H1 (cell line): ENCODE results near the gene CTIF. TPM values are rescaled to one million over a fixed set of nuclear protein-coding genes. Genes with fewer than 3 reads are reported as not detected.

Experiments used
- CTCF ChIA-PET: fragments of 300-600 bp; sonication (Branson Sonifier 250); formaldehyde crosslinking; loops from one replicate; lab custom pipeline; 2021; ENCODE audit not compliant: partially characterized antibody; lab: Charles Lee
- POLR2A ChIA-PET: fragments of 300-600 bp; sonication (Branson Sonifier 250); formaldehyde crosslinking; loops from one replicate; lab custom pipeline; 2021; ENCODE audit warnings: inconsistent platforms; ENCODE audit not compliant: partially characterized antibody; lab: Charles Lee
- DNase-seq, 2 experiments: peaks; one replicate each; pipeline versions ENCODE4 v3.0.0 to v3.0.0-alpha.2; 2010 to 2022; ENCODE audit warnings: low spot score in 2 of 2, low read depth in 1 of 2, mixed read lengths in 1 of 2
- FAIRE-seq: peaks from 2 replicates; lab custom pipeline; 2011; peaks lifted over from hg19 to GRCh38; lab: Jason Lieb, UNC
- H2AFZ ChIP-seq: 2 replicates; pipeline ENCODE4 v1.8.1; 2012; ENCODE audit warnings: low read length, inconsistent platforms
- H2AK5ac ChIP-seq: 2 replicates; pipeline ENCODE4 v1.6.1; 2013; ENCODE audit warnings: low read depth, low read length
- H2BK120ac ChIP-seq: replicated peaks from 2 replicates; pipeline ENCODE3; 2013; ENCODE audit warnings: low read depth, low read length, inconsistent platforms
- H2BK12ac ChIP-seq: 2 replicates; pipeline ENCODE4 v1.6.1; 2013; ENCODE audit warnings: low read depth, low read length
- H2BK15ac ChIP-seq: 2 replicates; pipeline ENCODE4 v1.6.1; 2013; ENCODE audit warnings: low read length
- H2BK20ac ChIP-seq: 2 replicates; pipeline ENCODE4 v1.6.1; 2013; ENCODE audit warnings: low read length
- H2BK5ac ChIP-seq: 2 replicates; pipeline ENCODE4 v1.6.1; 2013; ENCODE audit warnings: low read depth, low read length
- H3K14ac ChIP-seq: 2 replicates; pipeline ENCODE4 v1.6.1; 2013; ENCODE audit warnings: inconsistent platforms; ENCODE audit not compliant: insufficient read length
- H3K18ac ChIP-seq: 2 replicates; pipeline ENCODE4 v1.6.1; 2013; ENCODE audit warnings: low read length; ENCODE audit errors: extremely low read depth
- H3K23ac ChIP-seq: 2 replicates; pipeline ENCODE4 v1.6.1; 2013; ENCODE audit warnings: inconsistent platforms; ENCODE audit not compliant: insufficient read length
- H3K23me2 ChIP-seq: 2 replicates; pipeline ENCODE4 v1.6.1; 2013; ENCODE audit warnings: low read depth, low read length
- H3K27ac ChIP-seq: 2 replicates; pipeline ENCODE4 v1.6.1; 2011; ENCODE audit warnings: low read depth, low read length, inconsistent platforms
- H3K27me3 ChIP-seq, 4 experiments: replicated peaks in 1 of 4; 1 replicate in 1 of 4; 2 replicates in 3 of 4; pipeline versions ENCODE4 v1.6.1 to v1.8.1; 2011 to 2013; ENCODE audit warnings: low read length in 3 of 4, mild to moderate bottlenecking in 3 of 4, inconsistent platforms in 2 of 4, mixed read lengths in 2 of 4, moderate library complexity in 1 of 4; ENCODE audit not compliant: control insufficient read depth in 3 of 4, insufficient read depth in 3 of 4; ENCODE audit errors: extremely low read depth in 1 of 4
- H3K36me3 ChIP-seq, 4 experiments: 2 replicates each; pipeline versions ENCODE4 v1.6.1 to v1.8.1; 2011 to 2013; ENCODE audit warnings: mild to moderate bottlenecking in 4 of 4, low read length in 3 of 4, moderate library complexity in 2 of 4, control low read depth in 1 of 4, inconsistent platforms in 1 of 4; ENCODE audit not compliant: insufficient read depth in 4 of 4, control insufficient read depth in 2 of 4
- H3K4ac ChIP-seq: replicated peaks from 2 replicates; pipeline ENCODE3; 2013; ENCODE audit warnings: low read length, low read depth, mixed read lengths, inconsistent platforms; ENCODE audit not compliant: insufficient read length
- H3K4me1 ChIP-seq, 4 experiments: replicated peaks in 1 of 4; 1 replicate in 1 of 4; 2 replicates in 3 of 4; pipeline versions ENCODE4 v1.6.1 to v1.8.1; 2011 to 2013; ENCODE audit warnings: low read length in 3 of 4, inconsistent platforms in 2 of 4, mixed read lengths in 1 of 4; ENCODE audit not compliant: insufficient read depth in 4 of 4, control insufficient read depth in 3 of 4
- H3K4me2 ChIP-seq, 2 experiments: 2 replicates each; pipeline versions ENCODE4 v1.6.1 to v1.8.1; 2011 to 2013; ENCODE audit warnings: low read depth in 2 of 2, low read length in 2 of 2, control low read depth in 1 of 2, inconsistent platforms in 1 of 2, mild to moderate bottlenecking in 1 of 2; ENCODE audit not compliant: insufficient read depth in 1 of 2
- H3K4me3 ChIP-seq, 4 experiments: fragments of 200-600, 300-600 bp in 1 of 4; sonication (generic), shearing (Covaris generic), sonication (Bioruptor Twin) in 1 of 4; 2 replicates each; pipeline versions ENCODE4 v1.5.1 to v1.8.1; 2011 to 2016; ENCODE audit warnings: low read length in 4 of 4, low read depth in 3 of 4, control low read depth in 2 of 4, inconsistent platforms in 2 of 4, mild to moderate bottlenecking in 2 of 4, mixed read lengths in 1 of 4, moderate library complexity in 1 of 4; ENCODE audit not compliant: insufficient read depth in 2 of 4; ENCODE audit errors: extremely low read depth in 1 of 4
- H3K56ac ChIP-seq: replicated peaks from 2 replicates; pipeline ENCODE3; 2013; ENCODE audit warnings: low read depth, mild to moderate bottlenecking, mixed read lengths, low read length, inconsistent platforms; ENCODE audit not compliant: insufficient read length
- H3K79me1 ChIP-seq: 2 replicates; pipeline ENCODE4 v1.6.1; 2013; ENCODE audit warnings: low read depth, low read length, control low read depth
- H3K79me2 ChIP-seq, 2 experiments: 2 replicates each; pipeline versions ENCODE4 v1.6.1 to v1.8.1; 2012 to 2013; ENCODE audit warnings: low read length in 2 of 2, mild to moderate bottlenecking in 2 of 2, inconsistent platforms in 1 of 2; ENCODE audit not compliant: insufficient read depth in 2 of 2, control insufficient read depth in 1 of 2
- H3K9ac ChIP-seq, 4 experiments: replicated peaks in 1 of 4; 1 replicate in 1 of 4; 2 replicates in 3 of 4; pipeline versions ENCODE4 v1.6.1 to v1.8.1; 2011 to 2013; ENCODE audit warnings: low read depth in 3 of 4, low read length in 3 of 4, control low read depth in 2 of 4, mild to moderate bottlenecking in 2 of 4, moderate library complexity in 2 of 4, inconsistent platforms in 1 of 4; ENCODE audit errors: extremely low read depth in 1 of 4
- H3K9me3 ChIP-seq, 2 experiments: 2 replicates each; pipeline versions ENCODE4 v1.6.1 to v1.8.1; 2012 to 2013; ENCODE audit warnings: mild to moderate bottlenecking in 2 of 2, moderate library complexity in 2 of 2, control low read depth in 1 of 2, inconsistent platforms in 1 of 2, low read depth in 1 of 2, low read length in 1 of 2, mixed read lengths in 1 of 2; ENCODE audit not compliant: insufficient read depth in 2 of 2
- H4K20me1 ChIP-seq, 2 experiments: replicated peaks in 1 of 2; 2 replicates each; pipeline versions ENCODE3 to v1.8.1; 2011 to 2013; ENCODE audit warnings: inconsistent platforms in 2 of 2, low read length in 2 of 2, mild to moderate bottlenecking in 1 of 2; ENCODE audit not compliant: insufficient read depth in 2 of 2, control insufficient read depth in 1 of 2
- H4K5ac ChIP-seq: 2 replicates; pipeline ENCODE4 v1.6.1; 2013; ENCODE audit warnings: low read length, low read depth, mixed read lengths, inconsistent platforms; ENCODE audit not compliant: insufficient read length
- H4K8ac ChIP-seq: 2 replicates; pipeline ENCODE4 v1.8.0; 2013; ENCODE audit warnings: mild to moderate bottlenecking, moderate library complexity, low read length, inconsistent platforms; ENCODE audit not compliant: insufficient read depth; ENCODE audit errors: extremely low read depth
- H4K91ac ChIP-seq: replicated peaks from 2 replicates; pipeline ENCODE3; 2013; ENCODE audit warnings: low read length, mixed read lengths, inconsistent platforms; ENCODE audit not compliant: insufficient read length
- BRCA1 ChIP-seq: IDR thresholded peaks from 2 replicates; pipeline ENCODE4 v1.6.1; 2012; ENCODE audit warnings: low read depth, low read length, improper control_type of control experiment
- POU5F1 ChIP-seq: IDR thresholded peaks from 2 replicates; pipeline ENCODE4 v1.6.1; 2011; ENCODE audit warnings: low read depth, mild to moderate bottlenecking, low read length, moderate library complexity
- SIRT6 ChIP-seq: IDR thresholded peaks from one replicate; pipeline ENCODE4 v1.7.1; 2012; ENCODE audit warnings: low read length, inconsistent platforms
- WGBS, 2 experiments: shearing (Covaris generic) in 1 of 2; methylation state at CpG; one replicate each; pipeline versions ENCODE4 v1.1.6 to v1.1.7; 2013 to 2015; ENCODE audit warnings: low lambda C conversion rate in 2 of 2, mixed read lengths in 2 of 2, inconsistent platforms in 1 of 2, low coverage in 1 of 2, missing lambda C conversion rate in 1 of 2; ENCODE audit not compliant: insufficient replicate concordance in 2 of 2, insufficient coverage in 1 of 2, insufficient read length in 1 of 2; ENCODE audit errors: extremely low coverage in 1 of 2, missing lambda C conversion rate in 1 of 2; 5-methylcytosine and 5-hydroxymethylcytosine counted together
- polyA plus RNA-seq, 7 experiments: library from polyadenylated mRNA; depleted of rRNA in 3 of 7; stranded (reverse) in 5 of 7; unstranded in 2 of 7; fragments of >200 nt in 5 of 7; fragments of 200-250 nt in 2 of 7; gene quantifications; 1 replicate in 5 of 7; 2 replicates in 1 of 7; 4 replicates in 1 of 7; pipeline versions ENCODE4 v1.2.1 to v1.2.3, GENCODE V29; 2011 to 2013; ENCODE audit warnings: missing spikeins in 2 of 7, mixed read lengths in 2 of 7
- total RNA-seq: library from RNA; stranded (reverse); fragmentation: NEBNext Ultra II Directional; extraction: Animal tissue kit (Norgen Biotek cat#: 25700); gene quantifications from 2 replicates; pipeline ENCODE4 v1.2.1, GENCODE V29; 2021

Gene CTIF
- total and polyA plus RNA-seq, 2 of the 8 experiments (the other 6 are each of a cell fraction or from before 2014, with no cell fraction given): 9.0 to 17.8 TPM

GRCh38 chr18:48640566-48641270 is 101.9 kb downstream of the CTIF start:
- POLR2A ChIA-PET: no interaction called here

More at GRCh38 chr18:48640566-48641270, 101.9 kb downstream of the CTIF start:
- Histone ChIP-seq H3K14ac (no peak overlapping the region), H2AFZ (no peak overlapping the region), H3K36me3 (no peaks in the 10 kb centered on the region), H3K4me1 (peaks cover 3 to 10% (median 7%) of the 10 kb centered on the region in 4 experiments; a peak in 4 of 7 replicates), H2BK12ac (no peak overlapping the region), H3K23ac (no peak overlapping the region), H4K8ac (no peak overlapping the region), H3K4me2 (no peak overlapping the region), H2BK15ac (no peak overlapping the region), H3K4ac (no peak overlapping the region), H3K27me3 (no peaks in the 10 kb centered on the region; a peak in 1 of 7 replicates), H3K79me1 (no peaks in the 10 kb centered on the region; the same call in 1 of the 2 replicates), H3K9ac (no peak overlapping the region), H2BK120ac (no peak overlapping the region), H3K56ac (no peak overlapping the region), H3K18ac (no peak overlapping the region), H2BK5ac (no peak overlapping the region), H2BK20ac (no peak overlapping the region), H3K4me3 (no peak overlapping the region), H4K20me1 (peaks cover 0 to 6% of the 10 kb centered on the region in 2 experiments), H4K91ac (no peak overlapping the region), H3K9me3 (no peaks in the 10 kb centered on the region), H3K27ac (no peak overlapping the region), H4K5ac (no peak overlapping the region), H3K23me2 (no peaks in the 10 kb centered on the region; the same call in 1 of the 2 replicates), H3K79me2 (no peaks in the 10 kb centered on the region), H2AK5ac (no peak overlapping the region)
- DNase-seq (no peak), FAIRE-seq (no peak)
- CTCF ChIA-PET: interaction anchor here (0.9 to 7.2 kb wide), 21 partner anchors 10 to 170 kb away, joined by 3 to 72 read pairs (median 4); no protein-coding TSS in a partner anchor
- TF ChIP-seq BRCA1 (no peak), POU5F1 (no peak), SIRT6 (no peak)
- 84% methylated on average over 6 of the region's 6 CpGs; no CpG with 5 or more reads in 1 of the 2 experiments for WGBS, 2 experiments
